Thyroid gland (tissue), 4 donors: ENCODE data around the gene ZNF554.

ENCODE experiments used
- CTCF ChIP-seq, 6 experiments: fragments of 200-600 bp in 3 of 6; fragments of 450-650 bp in 3 of 6; sonication (generic) in 3 of 6; IDR thresholded peaks; one replicate each; pipeline ENCODE4 v1.5.1; 2016 to 2019; ENCODE audit warnings: antibody characterized with exemption in 6 of 6, mild to moderate bottlenecking in 2 of 6, inconsistent platforms in 1 of 6, moderate library complexity in 1 of 6
- POLR2A ChIP-seq, 2 donors: fragments of 450-650 bp; IDR thresholded peaks; one replicate each; pipeline ENCODE4 v1.6.1; 2017; ENCODE audit warnings: antibody characterized with exemption in 2 of 2, mild to moderate bottlenecking in 2 of 2, moderate library complexity in 1 of 2

- TF ChIP-seq POLR2A (IDR thresholded peaks at IDR 0.05): no peak
- TF ChIP-seq CTCF (IDR thresholded peaks at IDR 0.05): no peak
These were observed 44.1 kb downstream of the ZNF554 start for GRCh38 chr19:2863816-2864215.
